Endothelial cell of hepatic sinusoid (primary cell): ENCODE data around the gene RNASEH2A.
"Not testable (repeated sequence)": the region's sequence is repeated elsewhere in the genome, so short reads cannot be mapped to it uniquely, and the experiment has no call there.

Experiments
- in situ Hi-C: cut with HindIII; loops from 2 replicates; pipeline ENCODE4 v1.10.0; 2017; ENCODE audit warnings: low sequenced_read_pairs

RNASEH2A gene

DNA sequence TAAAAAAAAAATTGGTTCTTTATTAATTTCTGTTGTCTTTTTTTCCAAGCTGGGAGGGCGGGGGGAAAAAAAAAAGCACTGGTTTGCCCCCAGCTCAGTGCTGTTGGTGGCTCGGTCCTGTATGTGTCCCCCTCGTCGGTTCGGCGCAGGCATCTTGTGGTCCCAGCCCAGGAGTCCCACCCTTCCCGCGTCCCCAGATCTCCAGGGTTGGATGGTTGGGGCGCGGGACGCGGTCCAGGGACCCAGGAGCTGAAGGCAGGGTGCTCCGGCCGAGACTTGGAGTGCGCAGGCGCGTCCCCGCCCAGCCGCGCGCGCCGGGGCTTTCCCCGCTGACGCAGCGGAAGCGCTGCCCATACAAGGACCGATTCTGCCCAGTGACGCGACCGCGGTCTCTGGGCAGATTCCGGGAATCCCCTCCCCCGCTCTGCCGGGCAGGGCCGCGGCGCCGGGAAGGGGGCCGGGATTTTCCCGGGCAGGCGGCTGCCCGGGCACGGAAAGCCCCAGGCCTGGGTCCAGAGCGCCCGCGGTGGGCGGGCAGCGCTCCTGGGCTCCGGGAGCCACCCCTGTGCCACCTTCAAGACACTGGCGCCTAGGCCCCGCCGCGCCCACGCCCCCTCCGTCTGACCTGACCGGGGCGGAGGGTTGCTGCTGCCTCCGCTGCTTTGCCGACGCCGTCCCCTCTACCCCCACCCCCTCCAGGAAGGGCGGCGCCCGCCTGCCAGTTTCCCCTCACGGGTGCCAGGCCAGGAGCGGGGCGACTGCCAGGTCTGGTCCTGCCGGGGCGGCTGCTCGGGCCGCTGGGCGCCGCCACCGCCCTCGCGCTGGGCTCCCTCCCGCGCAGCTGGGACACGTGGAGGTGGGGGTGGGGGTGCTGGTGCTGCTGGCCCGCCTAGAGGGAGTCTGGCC, 12.8 kb upstream of the RNASEH2A start:
- in situ Hi-C loops, result no loop called here

DNA sequence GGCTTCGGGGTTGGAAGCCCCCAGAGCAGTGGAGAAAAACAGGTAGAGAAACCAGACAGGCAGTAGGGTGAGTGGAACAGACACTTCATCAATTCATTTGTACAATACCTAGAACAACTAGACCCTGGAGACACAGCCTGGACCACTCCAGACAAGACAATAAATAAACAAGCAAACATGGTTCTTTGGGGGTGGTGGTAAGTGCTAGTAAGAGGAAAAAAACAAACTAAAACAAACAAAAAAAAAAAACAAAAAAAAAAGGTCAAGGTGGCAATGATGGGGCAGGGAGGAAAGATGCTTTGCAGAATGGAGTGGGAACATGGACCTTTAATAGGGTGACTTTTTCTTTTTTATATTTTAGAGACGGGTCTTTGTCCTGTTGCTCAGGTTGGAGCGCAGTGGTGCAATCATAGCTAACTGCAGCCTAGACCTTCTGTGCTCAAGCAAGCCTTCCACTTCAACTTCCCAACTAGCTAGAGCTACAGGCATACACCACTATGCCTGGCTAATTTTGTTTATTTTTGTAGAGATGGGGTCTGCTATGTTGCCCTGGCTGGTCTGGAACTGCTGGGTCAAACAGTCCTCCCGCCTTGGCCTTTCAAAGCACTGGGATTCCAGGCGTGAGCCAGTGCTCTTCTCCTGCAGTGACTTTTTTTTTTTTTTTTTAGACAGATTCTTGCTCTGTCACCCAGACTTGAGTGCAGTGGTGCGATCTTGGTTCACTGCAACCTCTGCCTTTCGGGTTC, 12.0 kb upstream of the RNASEH2A start:
- in situ Hi-C loops, result no loop called here

DNA sequence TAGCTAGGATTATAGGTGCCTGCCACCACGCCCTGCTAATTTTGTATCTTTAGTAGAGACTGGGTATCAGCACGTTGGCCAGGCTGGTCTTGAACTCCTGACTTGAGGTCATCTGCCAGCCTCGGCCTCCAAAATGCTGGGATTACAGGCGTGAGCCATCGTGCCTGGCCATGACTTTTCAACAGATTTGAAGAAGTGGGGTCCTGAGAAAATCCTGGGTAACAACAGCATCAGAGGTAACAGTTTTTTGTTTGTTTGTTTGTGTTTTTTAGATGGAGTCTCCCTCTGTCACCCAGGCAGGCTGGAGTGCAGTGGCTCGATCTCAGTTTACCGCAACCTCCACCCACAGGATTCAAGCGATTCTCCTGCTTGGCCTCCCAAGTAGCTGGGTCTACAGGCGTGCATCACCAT, 11.4 kb upstream of the RNASEH2A start:
- in situ Hi-C loops, result no loop called here

GRCh38 chr19:12796146-12797071, 10.0 kb upstream of the RNASEH2A start:
- in situ Hi-C loops, result no loop called here

- in situ Hi-C loops, result no loop called here
These were observed 9.2 kb upstream of the RNASEH2A start for GRCh38 chr19:12797141-12797587.

DNA sequence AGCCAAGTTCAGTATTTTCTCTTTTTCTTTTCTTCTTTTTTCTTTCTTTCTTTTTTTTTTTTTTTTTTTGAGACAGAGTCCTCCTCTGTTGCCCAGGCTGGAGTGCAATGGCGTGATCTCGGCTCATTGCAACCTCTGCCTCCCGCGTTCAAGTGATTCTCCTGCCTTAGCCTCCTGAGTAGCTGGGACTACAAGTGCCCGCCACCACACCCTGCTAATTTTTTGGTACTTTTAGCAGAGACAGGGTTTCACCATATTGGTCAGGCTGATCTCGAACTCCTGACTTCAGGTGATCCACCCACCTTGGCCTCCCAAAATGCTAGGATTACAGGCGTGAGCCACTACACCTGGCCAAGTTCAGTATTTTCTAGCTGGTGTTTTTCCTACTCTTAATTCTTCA, 8.8 kb upstream of the RNASEH2A start:
- in situ Hi-C loops, result not testable (repeated sequence)

GRCh38 chr19:12799742-12800465, 6.5 kb upstream of the RNASEH2A start:
- in situ Hi-C loops, result loop anchor here (10.0 kb wide), 1 partner anchor 95 kb away; no protein-coding TSS in a partner anchor

- in situ Hi-C loops, result loop anchor here (10.0 kb wide), 1 partner anchor 96 kb away; no protein-coding TSS in a partner anchor
These were observed 6.0 kb upstream of the RNASEH2A start for GRCh38 chr19:12800466-12800770.

- in situ Hi-C loops, result loop anchor here (10.0 kb wide), 1 partner anchor 96 kb away; no protein-coding TSS in a partner anchor
These were observed 5.4 kb upstream of the RNASEH2A start for GRCh38 chr19:12800923-12801465.

- in situ Hi-C loops, result loop anchor here (10.0 kb wide), 1 partner anchor 97 kb away; no protein-coding TSS in a partner anchor
These were observed 4.7 kb upstream of the RNASEH2A start, which contains the start of the genes PRDX2 and THSD8 for GRCh38 chr19:12801466-12802266. Gene PRDX2, minus strand, starts transcription at chr19:12801800. Its CDS starts 539 bp downstream, at chr19:12801261. Gene THSD8, plus strand, starts transcription at chr19:12802069. Its CDS starts 3 bp downstream, at chr19:12802072.

GRCh38 chr19:12802267-12803106, 3.9 kb upstream of the RNASEH2A start:
- in situ Hi-C loops, result loop anchor here (10.0 kb wide), 1 partner anchor 98 kb away; no protein-coding TSS in a partner anchor

DNA sequence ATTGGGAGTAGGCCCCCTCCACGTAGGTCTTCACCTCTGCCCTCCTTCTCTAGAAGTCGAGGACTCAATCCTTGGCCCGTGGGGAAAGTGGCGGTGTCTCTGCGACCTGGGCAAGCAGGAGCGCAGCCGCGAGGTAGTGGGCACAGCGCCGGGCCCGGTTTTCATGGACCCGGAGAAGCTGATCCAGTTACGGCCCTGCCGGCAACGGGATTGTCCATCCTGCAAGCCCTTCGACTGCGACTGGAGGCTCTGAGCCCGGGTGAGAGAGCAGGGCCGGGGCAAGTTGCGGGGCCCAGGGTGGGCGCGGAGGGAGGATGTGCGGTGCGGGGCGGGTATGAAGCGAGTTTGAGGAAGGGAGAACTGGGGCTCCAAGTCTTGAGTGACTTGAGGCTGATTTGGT, 2.3 kb upstream of the RNASEH2A start:
- in situ Hi-C loops, result loop anchor here (10.0 kb wide), 1 partner anchor 99 kb away; no protein-coding TSS in a partner anchor

GRCh38 chr19:12815088-12815487, 8.7 kb downstream of the RNASEH2A start:
- in situ Hi-C loops, result loop anchor here (5.0 kb wide), 2 partner anchors 48 to 62 kb away; no protein-coding TSS in a partner anchor

DNA sequence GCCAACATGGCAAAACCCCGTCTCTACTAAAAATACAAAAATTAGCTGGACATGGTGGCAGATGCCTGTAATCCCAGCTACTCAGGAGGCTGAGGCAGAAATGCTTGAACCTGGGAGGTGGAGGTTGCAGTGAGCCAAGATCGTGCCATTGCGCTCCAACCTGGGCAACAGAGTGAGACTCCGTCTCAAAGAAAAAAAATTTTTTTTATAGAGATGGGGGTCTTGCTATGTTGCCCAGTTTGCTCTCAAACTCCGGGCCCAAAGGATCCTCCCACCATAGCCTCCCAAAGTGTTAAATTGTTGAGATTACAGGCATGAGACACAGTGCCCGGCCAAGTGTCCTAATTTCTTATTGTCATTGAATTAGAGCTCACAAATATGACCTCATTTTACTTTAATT, 10.8 kb downstream of the RNASEH2A start:
- in situ Hi-C loops, result loop anchor here (5.0 kb wide), 2 partner anchors 50 to 60 kb away; no protein-coding TSS in a partner anchor

GRCh38 chr19:12817810-12818209, 11.4 kb downstream of the RNASEH2A start:
- in situ Hi-C loops, result loop anchor here (5.0 kb wide), 2 partner anchors 51 to 59 kb away; no protein-coding TSS in a partner anchor

- in situ Hi-C loops, result no loop called here
These were observed 15.4 kb downstream of the RNASEH2A start for GRCh38 chr19:12821761-12822160.
